22Rv1 (cell line): Measurements from ENCODE around the gene SAXO1.

ENCODE experiments used
- ZFX ChIP-seq: fragments of 450-650 bp; IDR thresholded peaks from 2 replicates; pipeline ENCODE4 v1.6.1; 2017; ENCODE audit warnings: antibody characterized with exemption, borderline replicate concordance
- TF ChIP-seq, protein P1 (sequence below): fragments of 450-650 bp; IDR thresholded peaks from 2 replicates; pipeline ENCODE4 v1.5.1; 2017; ENCODE audit warnings: mild to moderate bottlenecking

DNA sequence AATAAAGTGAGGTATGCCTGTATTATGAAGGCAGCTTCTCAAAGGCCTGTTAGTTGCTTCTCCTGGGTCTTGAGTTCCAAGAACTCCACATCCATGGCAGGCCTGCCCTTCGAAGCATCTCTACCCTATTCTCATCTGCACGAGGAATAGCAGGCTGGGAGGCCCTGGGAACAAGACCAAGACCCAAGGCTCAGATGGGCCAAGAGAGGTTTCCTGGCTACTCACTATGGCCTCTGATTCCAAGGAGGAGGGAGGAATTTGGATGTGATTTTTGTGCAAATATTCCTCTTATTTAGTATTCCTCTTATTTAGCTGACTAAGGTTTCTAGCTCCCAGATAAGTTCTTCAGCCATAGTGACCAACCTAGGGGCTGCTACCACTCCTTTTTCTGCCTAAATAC lies 151.3 kb downstream of the SAXO1 start:
- TF ChIP-seq, protein P1, sequence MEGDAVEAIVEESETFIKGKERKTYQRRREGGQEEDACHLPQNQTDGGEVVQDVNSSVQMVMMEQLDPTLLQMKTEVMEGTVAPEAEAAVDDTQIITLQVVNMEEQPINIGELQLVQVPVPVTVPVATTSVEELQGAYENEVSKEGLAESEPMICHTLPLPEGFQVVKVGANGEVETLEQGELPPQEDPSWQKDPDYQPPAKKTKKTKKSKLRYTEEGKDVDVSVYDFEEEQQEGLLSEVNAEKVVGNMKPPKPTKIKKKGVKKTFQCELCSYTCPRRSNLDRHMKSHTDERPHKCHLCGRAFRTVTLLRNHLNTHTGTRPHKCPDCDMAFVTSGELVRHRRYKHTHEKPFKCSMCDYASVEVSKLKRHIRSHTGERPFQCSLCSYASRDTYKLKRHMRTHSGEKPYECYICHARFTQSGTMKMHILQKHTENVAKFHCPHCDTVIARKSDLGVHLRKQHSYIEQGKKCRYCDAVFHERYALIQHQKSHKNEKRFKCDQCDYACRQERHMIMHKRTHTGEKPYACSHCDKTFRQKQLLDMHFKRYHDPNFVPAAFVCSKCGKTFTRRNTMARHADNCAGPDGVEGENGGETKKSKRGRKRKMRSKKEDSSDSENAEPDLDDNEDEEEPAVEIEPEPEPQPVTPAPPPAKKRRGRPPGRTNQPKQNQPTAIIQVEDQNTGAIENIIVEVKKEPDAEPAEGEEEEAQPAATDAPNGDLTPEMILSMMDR, result no peak
- TF ChIP-seq ZFX, result no peak
